Jurkat, Clone E6-1 (cell line): ENCODE data around the gene IMPDH1.

ENCODE experiments used
- DNase-seq: peaks from one replicate; pipeline ENCODE4 v3.0.0-alpha.2; 2011; ENCODE audit warnings: low read depth, low spot score
- H3K4me3 ChIP-seq: 2 replicates; pipeline ENCODE4 v1.5.1; 2011; ENCODE audit warnings: mild to moderate bottlenecking, low read length, control low read depth, moderate library complexity

Gene IMPDH1

GRCh38 chr7:128370491-128370890 lies 39.3 kb downstream of the IMPDH1 start:
- DNase-seq = no peak

GRCh38 chr7:128366986-128367385 lies 42.8 kb downstream of the IMPDH1 start:
- no peak for DNase-seq
- H3K4me3 ChIP-seq = no peak overlapping the region

More at GRCh38 chr7:128370491-128370890, 39.3 kb downstream of the IMPDH1 start:
- no peak overlapping the region for H3K4me3 ChIP-seq

GRCh38 chr7:128366300-128366699 lies 43.5 kb downstream of the IMPDH1 start:
- no peak overlapping the region for H3K4me3 ChIP-seq
- no peak for DNase-seq

GRCh38 chr7:128365432-128365831 lies 44.4 kb downstream of the IMPDH1 start:
- DNase-seq = no peak
- H3K4me3 ChIP-seq = no peak overlapping the region

GRCh38 chr7:128364166-128364870 lies 45.5 kb downstream of the IMPDH1 start:
- DNase-seq = no peak
- H3K4me3 ChIP-seq = no peak overlapping the region

GRCh38 chr7:128363261-128363721 lies 46.5 kb downstream of the IMPDH1 start:
- no peak overlapping the region for H3K4me3 ChIP-seq
- no peak for DNase-seq

GRCh38 chr7:128362670-128363069 lies 47.1 kb downstream of the IMPDH1 start:
- no peak overlapping the region for H3K4me3 ChIP-seq
- DNase-seq = no peak

GRCh38 chr7:128361411-128362379 lies 48.1 kb downstream of the IMPDH1 start, which contains the start of gene PRRT4:
Gene PRRT4, minus strand, starts transcription at chr7:128361690.
- peak; percentile 61 for DNase-seq
- peak within 1 kb of the TSS; percentile 68 for H3K4me3 ChIP-seq

GRCh38 chr7:128360359-128360678 lies 49.5 kb downstream of the IMPDH1 start:
- no peak for DNase-seq
- H3K4me3 ChIP-seq = no peak overlapping the region

- no peak for DNase-seq
- H3K4me3 ChIP-seq = no peak overlapping the region
Observed at GRCh38 chr7:128359939-128360338, 49.8 kb downstream of the IMPDH1 start.

- no peak overlapping the region for H3K4me3 ChIP-seq
- DNase-seq = no peak
Observed at GRCh38 chr7:128359336-128359735, 50.4 kb downstream of the IMPDH1 start.

GRCh38 chr7:128358233-128358632 lies 51.5 kb downstream of the IMPDH1 start:
- no peak overlapping the region for H3K4me3 ChIP-seq
- DNase-seq = no peak

- no peak overlapping the region for H3K4me3 ChIP-seq
- DNase-seq = no peak
Observed at GRCh38 chr7:128357217-128357613, 52.6 kb downstream of the IMPDH1 start.

- DNase-seq = no peak
- no peak overlapping the region for H3K4me3 ChIP-seq
Observed at GRCh38 chr7:128356546-128357216, 53.1 kb downstream of the IMPDH1 start.

GRCh38 chr7:128353610-128354009 lies 56.2 kb downstream of the IMPDH1 start:
- DNase-seq = no peak
- H3K4me3 ChIP-seq = no peak overlapping the region

- H3K4me3 ChIP-seq = no peak overlapping the region
- no peak for DNase-seq
Observed at GRCh38 chr7:128353189-128353588, 56.6 kb downstream of the IMPDH1 start.

GRCh38 chr7:128352636-128353035 lies 57.1 kb downstream of the IMPDH1 start:
- no peak overlapping the region for H3K4me3 ChIP-seq
- DNase-seq = no peak

- DNase-seq = no peak
- H3K4me3 ChIP-seq = no peak overlapping the region
Observed at GRCh38 chr7:128352153-128352537, 57.6 kb downstream of the IMPDH1 start.

GRCh38 chr7:128351296-128352152 lies 58.3 kb downstream of the IMPDH1 start:
- DNase-seq = no peak
- H3K4me3 ChIP-seq = no peak overlapping the region
